K562 (cell line): ENCODE measurements around the gene HOXC5. TPM values are rescaled to one million over a fixed set of nuclear protein-coding genes. Genes with fewer than 3 reads are reported as not detected.

Experiments
- DPF2 ChIP-seq: fragments of 450-650 bp; IDR thresholded peaks from 2 replicates; pipeline ENCODE4 v1.6.1; 2016
- EGR1 ChIP-seq: fragments of 450-650 bp; conservative IDR thresholded peaks from 2 replicates; pipeline ENCODE4 v1.6.1; 2017; ENCODE audit warnings: mild to moderate bottlenecking
- GATAD2B ChIP-seq: fragments of 450-650 bp; IDR thresholded peaks from 2 replicates; pipeline ENCODE4 v1.6.1; 2017; ENCODE audit warnings: mild to moderate bottlenecking, borderline replicate concordance
- GTF2F1 ChIP-seq: IDR thresholded peaks from 2 replicates; pipeline ENCODE4 v1.6.1; 2011; ENCODE audit warnings: low read depth, low read length, improper control_type of control experiment
- MTF1 ChIP-seq: fragments of 250-450 bp; sonication (Bioruptor Pico); IDR thresholded peaks from 2 replicates; pipeline ENCODE4 v1.9.0; 2021; ENCODE audit warnings: moderate library complexity, mild to moderate bottlenecking, inconsistent platforms, borderline replicate concordance
- MXI1 ChIP-seq: IDR thresholded peaks from 2 replicates; pipeline ENCODE4 v1.6.1; 2011; ENCODE audit warnings: low read depth, mild to moderate bottlenecking, improper control_type of control experiment, low read length
- TCFL5 ChIP-seq: fragments of 250-450 bp; sonication (Bioruptor Pico); conservative IDR thresholded peaks from 2 replicates; pipeline ENCODE4 v1.6.1; 2021; ENCODE audit warnings: mild to moderate bottlenecking, moderate library complexity, matching md5 sums
- TRIM28 ChIP-seq: fragments of 450-650 bp; IDR thresholded peaks from 2 replicates; pipeline ENCODE4 v1.6.1; 2017
- XRCC5 ChIP-seq: fragments of 200-400 bp; formaldehyde crosslinking; IDR thresholded peaks from 2 replicates; pipeline ENCODE4 v1.6.1; 2017; ENCODE audit warnings: low read depth, mild to moderate bottlenecking, low read length
- ZBTB8A ChIP-seq: fragments of 450-650 bp; IDR thresholded peaks from 2 replicates; pipeline ENCODE4 v1.6.1; 2018; ENCODE audit warnings: mild to moderate bottlenecking, moderate library complexity; ENCODE audit not compliant: partially characterized antibody
- ZNF212 ChIP-seq: fragments of 450-650 bp; formaldehyde crosslinking; IDR thresholded peaks from 2 replicates; pipeline ENCODE4 v1.4.0; 2020; ENCODE audit warnings: mild to moderate bottlenecking
- ZNF217 ChIP-seq: sonication (generic); formaldehyde crosslinking; IDR thresholded peaks from 2 replicates; pipeline ENCODE4 v1.8.0; 2022; ENCODE audit warnings: mild to moderate bottlenecking, missing genetic modification reagents
- ZNF764 ChIP-seq: fragments of 250-450 bp; sonication (Bioruptor Pico); IDR thresholded peaks from 2 replicates; pipeline ENCODE4 v1.4.0; 2020; ENCODE audit warnings: low read depth, mild to moderate bottlenecking, moderate library complexity
- ZNF766 ChIP-seq: fragments of 200-800 bp; sonication (Bioruptor generic); conservative IDR thresholded peaks from 2 replicates; pipeline ENCODE4 v1.6.1; 2016; ENCODE audit warnings: missing genetic modification characterization, missing compliant biosample characterization
- polyA plus RNA-seq, 8 experiments: library from polyadenylated mRNA; depleted of rRNA in 4 of 8; stranded (reverse) in 5 of 8; unstranded in 3 of 8; fragments of >200 nt; fragmentation: Nextera tagmentation in 2 of 8; fragmentation: Illumina TruSeq in 1 of 8; extraction: Ambion mirVana in 2 of 8; extraction: Trizol in 1 of 8; gene quantifications; 2 replicates each; pipeline versions ENCODE4 v1.2.1 to v1.2.3, GENCODE V29; 2011 to 2014; ENCODE audit warnings: inconsistent platforms in 1 of 8, missing spikeins in 1 of 8
- total RNA-seq, 7 experiments: library from RNA; depleted of rRNA in 6 of 7; stranded (reverse); fragments of >200 nt in 6 of 7; fragmentation: Illumina TruSeq in 2 of 7; extraction: Trizol in 2 of 7; gene quantifications; 2 replicates each; pipeline versions ENCODE4 v1.2.1 to v1.2.3, GENCODE V29; 2011 to 2021; ENCODE audit warnings: low replicate concordance in 1 of 7
- TF ChIP-seq, protein P1 (sequence below): fragments of 250-450 bp; sonication (Bioruptor Pico); IDR thresholded peaks from 2 replicates; pipeline ENCODE4 v1.5.0; 2021; ENCODE audit warnings: mild to moderate bottlenecking, moderate library complexity
- TF ChIP-seq, protein P2 (sequence below): fragments of 250-450 bp; sonication (Bioruptor Pico); IDR thresholded peaks from 2 replicates; pipeline ENCODE4 v1.5.0; 2020; ENCODE audit warnings: mild to moderate bottlenecking
- TF ChIP-seq, protein P3 (sequence below): fragments of 450-650 bp; conservative IDR thresholded peaks from 2 replicates; pipeline ENCODE4 v1.6.1; 2016; ENCODE audit warnings: missing genetic modification characterization, low read depth, mild to moderate bottlenecking, missing compliant biosample characterization, moderate library complexity
- TF ChIP-seq, protein P4 (sequence below): fragments of 450-650 bp; IDR thresholded peaks from 2 replicates; pipeline ENCODE4 v1.6.1; 2016; ENCODE audit warnings: borderline replicate concordance

The HOXC5 gene
- total and polyA plus RNA-seq, 9 of the 15 experiments (the other 6 are each of a cell fraction or from before 2014, with no cell fraction given): 0.10 to 0.44 (median 0.18) TPM; not detected in 4

DNA sequence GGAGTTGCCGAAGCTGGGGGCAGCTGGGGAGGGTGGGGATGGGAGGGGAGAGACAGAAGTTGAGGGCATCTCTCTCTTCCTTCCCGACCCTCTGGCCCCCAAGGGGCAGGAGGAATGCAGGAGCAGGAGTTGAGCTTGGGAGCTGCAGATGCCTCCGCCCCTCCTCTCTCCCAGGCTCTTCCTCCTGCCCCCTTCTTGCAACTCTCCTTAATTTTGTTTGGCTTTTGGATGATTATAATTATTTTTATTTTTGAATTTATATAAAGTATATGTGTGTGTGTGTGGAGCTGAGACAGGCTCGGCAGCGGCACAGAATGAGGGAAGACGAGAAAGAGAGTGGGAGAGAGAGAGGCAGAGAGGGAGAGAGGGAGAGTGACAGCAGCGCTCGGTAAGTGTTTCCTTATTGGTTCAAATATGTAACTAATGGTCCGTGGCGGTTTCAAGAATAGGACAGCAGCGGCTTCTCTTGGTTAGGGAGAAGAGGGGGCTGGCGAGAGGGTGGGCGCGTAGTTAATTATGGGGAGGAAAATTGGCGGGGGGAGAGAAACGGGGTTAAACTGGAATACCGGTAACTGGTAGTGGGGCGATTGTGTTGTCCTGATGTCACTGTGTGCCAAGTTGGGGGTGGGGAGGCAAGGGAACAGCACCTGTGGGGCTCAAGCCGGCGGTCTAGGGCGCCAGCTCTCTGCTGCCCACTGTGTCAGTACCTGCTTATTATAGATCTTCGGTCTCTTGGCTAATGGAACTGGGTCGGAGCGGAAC is 15.6 kb upstream of the HOXC5 start (continued):
- TF ChIP-seq, protein P1, sequence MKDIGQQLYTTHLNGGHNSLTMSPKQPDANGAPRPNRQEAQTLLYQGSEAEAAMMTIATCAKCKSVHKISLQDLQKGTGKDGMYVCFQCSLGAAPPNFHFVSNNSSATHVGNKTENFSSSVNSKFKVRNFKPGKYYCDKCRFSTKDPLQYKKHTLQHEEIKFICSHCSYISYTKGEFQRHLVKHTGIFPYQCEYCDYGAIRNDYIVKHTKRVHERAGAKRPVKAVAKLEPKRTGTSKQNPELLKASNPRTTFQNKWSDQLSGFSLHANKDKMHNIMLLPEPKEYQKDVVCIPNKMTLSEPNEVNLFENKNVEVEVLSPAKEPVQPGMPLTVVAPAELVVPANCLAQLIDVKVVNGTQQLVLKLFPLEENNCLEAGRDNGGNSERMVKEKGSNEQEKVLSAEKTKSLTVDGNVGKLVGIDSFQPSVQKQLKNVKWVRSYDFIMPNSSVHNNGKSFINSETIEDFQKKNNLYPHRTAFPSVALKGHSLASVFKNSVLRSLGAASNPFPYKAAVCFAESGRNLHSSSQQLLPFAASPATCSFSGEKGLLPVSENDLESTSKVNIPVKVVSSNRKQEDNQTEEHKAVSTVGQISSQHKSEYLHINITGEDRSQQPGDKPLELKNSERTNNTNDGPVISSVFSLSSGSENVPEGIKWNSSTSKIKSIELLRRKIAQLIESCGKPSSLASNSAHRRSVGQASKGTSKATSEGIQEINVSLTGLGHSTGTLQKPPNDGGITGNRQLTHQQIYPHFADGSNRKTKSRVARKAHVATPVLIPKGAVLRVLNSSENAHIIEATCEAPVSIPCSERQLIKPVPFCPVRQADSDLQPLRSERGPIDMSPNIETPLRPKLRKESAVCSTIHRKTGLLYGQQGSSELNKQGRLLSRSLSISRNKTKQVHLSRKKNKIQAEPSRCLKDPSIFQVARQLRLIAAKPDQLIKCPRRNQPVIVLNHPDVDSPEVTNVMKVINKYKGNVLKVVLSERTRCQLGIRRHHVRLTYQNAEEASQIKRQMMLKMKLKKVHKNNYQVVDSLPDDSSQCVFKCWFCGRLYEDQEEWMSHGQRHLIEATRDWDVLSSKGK (CRISPR knock-in tag): no peak
- no peak for TF ChIP-seq MTF1 (CRISPR knock-in tag)
- no peak for TF ChIP-seq GATAD2B
- no peak for TF ChIP-seq MXI1
- TF ChIP-seq GTF2F1: no peak
- TF ChIP-seq ZNF212: no peak
- no peak for TF ChIP-seq TCFL5 (CRISPR knock-in tag)
- TF ChIP-seq, protein P2, sequence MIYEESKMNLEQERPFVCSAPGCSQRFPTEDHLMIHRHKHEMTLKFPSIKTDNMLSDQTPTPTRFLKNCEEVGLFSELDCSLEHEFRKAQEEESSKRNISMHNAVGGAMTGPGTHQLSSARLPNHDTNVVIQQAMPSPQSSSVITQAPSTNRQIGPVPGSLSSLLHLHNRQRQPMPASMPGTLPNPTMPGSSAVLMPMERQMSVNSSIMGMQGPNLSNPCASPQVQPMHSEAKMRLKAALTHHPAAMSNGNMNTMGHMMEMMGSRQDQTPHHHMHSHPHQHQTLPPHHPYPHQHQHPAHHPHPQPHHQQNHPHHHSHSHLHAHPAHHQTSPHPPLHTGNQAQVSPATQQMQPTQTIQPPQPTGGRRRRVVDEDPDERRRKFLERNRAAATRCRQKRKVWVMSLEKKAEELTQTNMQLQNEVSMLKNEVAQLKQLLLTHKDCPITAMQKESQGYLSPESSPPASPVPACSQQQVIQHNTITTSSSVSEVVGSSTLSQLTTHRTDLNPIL (CRISPR knock-in tag): no peak
- TF ChIP-seq ZNF764 (CRISPR knock-in tag): no peak
- TF ChIP-seq EGR1: no peak
- TF ChIP-seq, protein P3, sequence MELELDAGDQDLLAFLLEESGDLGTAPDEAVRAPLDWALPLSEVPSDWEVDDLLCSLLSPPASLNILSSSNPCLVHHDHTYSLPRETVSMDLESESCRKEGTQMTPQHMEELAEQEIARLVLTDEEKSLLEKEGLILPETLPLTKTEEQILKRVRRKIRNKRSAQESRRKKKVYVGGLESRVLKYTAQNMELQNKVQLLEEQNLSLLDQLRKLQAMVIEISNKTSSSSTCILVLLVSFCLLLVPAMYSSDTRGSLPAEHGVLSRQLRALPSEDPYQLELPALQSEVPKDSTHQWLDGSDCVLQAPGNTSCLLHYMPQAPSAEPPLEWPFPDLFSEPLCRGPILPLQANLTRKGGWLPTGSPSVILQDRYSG (tag): no peak
- no peak for TF ChIP-seq ZBTB8A
- no peak for TF ChIP-seq TRIM28
- no peak for TF ChIP-seq ZNF217
- TF ChIP-seq, protein P4, sequence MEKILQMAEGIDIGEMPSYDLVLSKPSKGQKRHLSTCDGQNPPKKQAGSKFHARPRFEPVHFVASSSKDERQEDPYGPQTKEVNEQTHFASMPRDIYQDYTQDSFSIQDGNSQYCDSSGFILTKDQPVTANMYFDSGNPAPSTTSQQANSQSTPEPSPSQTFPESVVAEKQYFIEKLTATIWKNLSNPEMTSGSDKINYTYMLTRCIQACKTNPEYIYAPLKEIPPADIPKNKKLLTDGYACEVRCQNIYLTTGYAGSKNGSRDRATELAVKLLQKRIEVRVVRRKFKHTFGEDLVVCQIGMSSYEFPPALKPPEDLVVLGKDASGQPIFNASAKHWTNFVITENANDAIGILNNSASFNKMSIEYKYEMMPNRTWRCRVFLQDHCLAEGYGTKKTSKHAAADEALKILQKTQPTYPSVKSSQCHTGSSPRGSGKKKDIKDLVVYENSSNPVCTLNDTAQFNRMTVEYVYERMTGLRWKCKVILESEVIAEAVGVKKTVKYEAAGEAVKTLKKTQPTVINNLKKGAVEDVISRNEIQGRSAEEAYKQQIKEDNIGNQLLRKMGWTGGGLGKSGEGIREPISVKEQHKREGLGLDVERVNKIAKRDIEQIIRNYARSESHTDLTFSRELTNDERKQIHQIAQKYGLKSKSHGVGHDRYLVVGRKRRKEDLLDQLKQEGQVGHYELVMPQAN: no peak
- TF ChIP-seq DPF2: peak; percentile 55; the same call in 1 of the 2 replicates
- TF ChIP-seq XRCC5: no peak
- TF ChIP-seq ZNF766 (CRISPR knock-in tag): no peak
